Activated naive CD4-positive, alpha-beta T cell treated with Interleukin-2 at 50 U/mL for 16 hours (primary cell): ENCODE measurements around the gene WDR4.
"Not testable (repeated sequence)": the region's sequence is repeated elsewhere in the genome, so short reads cannot be mapped to it uniquely, and the experiment has no call there.

Source experiments
- DNase-seq: peaks from one replicate; pipeline ENCODE4 v3.0.0-alpha.2; 2020

Gene WDR4

GRCh38 chr21:42875811-42876210 lies 3.5 kb downstream of the WDR4 start:
- not testable (repeated sequence) for DNase-seq

- DNase-seq = no peak
Observed at GRCh38 chr21:42873096-42873495, 6.2 kb downstream of the WDR4 start.

- no peak for DNase-seq
Observed at GRCh38 chr21:42868196-42868595, 11.1 kb downstream of the WDR4 start.

GRCh38 chr21:42865776-42866160 lies 13.6 kb downstream of the WDR4 start:
- DNase-seq = no peak

DNA sequence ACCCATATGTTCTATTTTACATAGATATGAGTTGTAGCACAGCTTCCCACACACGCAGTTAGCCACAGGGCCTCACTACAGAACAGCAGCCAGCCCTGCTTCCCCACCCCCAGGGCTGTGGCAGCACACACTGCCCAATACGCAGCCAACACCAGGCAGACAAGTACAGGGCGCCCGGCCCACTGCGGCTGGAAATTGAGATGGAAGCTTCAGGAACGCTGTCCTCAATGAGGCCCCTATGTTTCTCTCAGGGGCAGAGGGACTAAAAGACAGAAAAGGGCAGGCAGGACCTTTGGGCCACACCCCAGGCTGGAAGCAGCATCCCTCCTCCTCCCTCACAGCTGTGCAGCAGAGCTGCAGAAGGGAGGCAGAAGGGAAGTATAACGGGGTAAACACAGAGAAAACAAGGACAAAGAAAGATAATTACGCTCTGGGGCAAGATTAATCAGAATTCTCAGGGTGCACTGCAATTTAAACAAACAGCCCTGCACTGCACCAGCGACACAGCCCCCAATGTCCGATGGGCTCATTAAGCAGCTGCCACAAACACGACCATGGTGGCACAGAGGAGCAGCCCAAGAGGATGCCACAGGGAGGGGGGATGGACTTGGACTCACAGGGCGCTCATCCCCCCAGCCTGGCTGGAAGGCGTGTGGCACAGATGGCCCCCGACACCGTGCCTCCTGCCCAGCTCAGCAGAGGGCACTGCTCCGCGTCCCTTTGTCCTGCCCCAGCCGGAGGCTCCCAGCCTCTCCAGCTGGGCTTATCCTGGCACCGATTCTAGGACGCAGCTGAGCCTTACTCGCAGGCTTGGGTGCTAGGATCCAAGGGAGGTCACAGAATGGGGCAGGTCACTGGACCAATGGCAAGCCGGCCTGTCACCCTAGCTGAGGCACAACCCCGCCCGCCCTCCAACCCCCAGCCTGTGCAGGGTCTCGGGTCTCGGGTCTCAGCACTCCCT lies 14.2 kb downstream of the WDR4 start:
- DNase-seq = no peak

GRCh38 chr21:42864286-42864685 lies 15.1 kb downstream of the WDR4 start:
- DNase-seq = no peak

DNA sequence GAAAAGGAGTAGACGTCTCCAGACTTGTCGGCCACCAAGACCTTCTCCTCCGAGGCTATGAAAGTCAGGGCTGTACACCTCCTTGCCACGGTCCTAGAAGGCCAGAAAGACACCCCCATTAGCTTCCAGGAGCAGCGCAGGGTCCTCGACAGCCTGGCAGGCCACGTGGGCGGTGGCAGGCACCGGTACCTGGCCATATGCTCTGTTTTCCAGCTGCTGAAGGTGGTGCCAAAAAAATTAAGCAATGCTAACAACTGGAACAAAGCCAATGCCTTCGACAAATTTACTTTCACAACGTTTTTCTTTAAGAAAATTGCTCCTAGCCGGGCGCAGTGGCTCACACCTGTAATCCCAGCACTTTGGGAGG lies 15.9 kb downstream of the WDR4 start:
- no peak for DNase-seq

- DNase-seq = no peak
Observed at GRCh38 chr21:42862774-42863503, 16.4 kb downstream of the WDR4 start.

DNA sequence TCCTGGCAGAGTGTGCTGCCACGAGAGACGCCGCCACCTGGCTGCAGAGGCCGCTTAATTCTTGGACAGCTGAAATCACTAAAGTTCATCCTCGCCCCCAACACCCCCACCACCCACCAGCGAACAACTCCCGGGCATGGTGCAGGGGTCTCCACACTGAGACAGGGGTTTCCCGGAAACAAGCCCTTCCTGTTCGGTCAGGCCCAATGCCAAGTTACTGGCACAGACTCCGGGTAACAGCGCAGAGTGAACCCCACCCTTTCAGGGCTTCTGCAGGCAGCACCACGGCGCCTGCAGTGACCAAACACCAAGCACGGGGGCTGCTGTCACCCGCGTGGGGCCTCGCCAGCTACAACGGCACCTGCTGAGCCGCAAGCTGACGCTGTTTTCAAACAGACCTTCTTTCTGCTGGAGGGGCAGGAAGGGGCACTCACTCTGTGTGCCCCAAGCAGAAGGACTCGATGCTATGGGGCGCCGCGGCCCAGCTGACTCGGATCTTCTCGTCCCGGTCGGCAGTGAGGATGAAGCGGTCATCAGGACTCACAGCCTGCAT lies 17.4 kb downstream of the WDR4 start:
- DNase-seq = no peak

GRCh38 chr21:42861311-42861847 lies 18.0 kb downstream of the WDR4 start:
- DNase-seq = no peak

DNA sequence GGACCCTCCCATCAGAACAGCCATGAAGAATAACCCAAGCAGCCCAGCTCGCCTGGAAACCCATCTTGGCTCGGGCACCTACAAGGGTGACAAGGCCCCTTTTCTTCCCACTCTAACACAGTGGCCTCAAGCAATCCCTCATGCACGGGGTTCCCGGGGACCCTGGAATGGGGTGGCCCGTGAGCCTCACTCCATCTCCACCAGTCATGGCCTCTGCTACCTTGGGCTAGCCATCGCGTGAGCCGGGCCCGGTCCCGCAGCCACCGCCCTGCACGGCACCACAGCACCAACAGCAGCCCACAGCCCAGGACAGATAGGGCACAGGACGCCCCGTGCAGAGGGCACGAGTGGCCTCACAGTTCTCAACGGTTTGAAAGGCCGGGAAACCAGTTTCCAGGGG lies 19.0 kb downstream of the WDR4 start:
- no peak for DNase-seq

DNA sequence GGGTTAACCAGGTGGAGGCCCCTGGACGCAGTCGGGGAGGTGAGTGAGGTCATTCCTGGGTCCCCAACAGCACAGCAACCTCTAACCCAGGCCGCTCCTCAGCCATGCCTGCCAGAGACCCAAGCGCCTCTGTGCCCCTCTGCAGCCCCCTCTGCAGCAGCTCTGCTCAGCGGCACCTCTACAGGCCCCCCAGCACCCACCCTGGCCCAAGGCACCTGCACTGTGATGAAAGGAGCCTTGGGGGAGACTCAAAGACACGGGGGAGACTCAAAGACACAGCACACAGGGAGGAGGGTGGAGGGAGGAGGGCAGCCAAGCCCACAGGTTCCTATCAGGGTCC lies 19.5 kb downstream of the WDR4 start:
- no peak for DNase-seq

- no peak for DNase-seq
Observed at GRCh38 chr21:42858957-42859890, 20.1 kb downstream of the WDR4 start.

DNA sequence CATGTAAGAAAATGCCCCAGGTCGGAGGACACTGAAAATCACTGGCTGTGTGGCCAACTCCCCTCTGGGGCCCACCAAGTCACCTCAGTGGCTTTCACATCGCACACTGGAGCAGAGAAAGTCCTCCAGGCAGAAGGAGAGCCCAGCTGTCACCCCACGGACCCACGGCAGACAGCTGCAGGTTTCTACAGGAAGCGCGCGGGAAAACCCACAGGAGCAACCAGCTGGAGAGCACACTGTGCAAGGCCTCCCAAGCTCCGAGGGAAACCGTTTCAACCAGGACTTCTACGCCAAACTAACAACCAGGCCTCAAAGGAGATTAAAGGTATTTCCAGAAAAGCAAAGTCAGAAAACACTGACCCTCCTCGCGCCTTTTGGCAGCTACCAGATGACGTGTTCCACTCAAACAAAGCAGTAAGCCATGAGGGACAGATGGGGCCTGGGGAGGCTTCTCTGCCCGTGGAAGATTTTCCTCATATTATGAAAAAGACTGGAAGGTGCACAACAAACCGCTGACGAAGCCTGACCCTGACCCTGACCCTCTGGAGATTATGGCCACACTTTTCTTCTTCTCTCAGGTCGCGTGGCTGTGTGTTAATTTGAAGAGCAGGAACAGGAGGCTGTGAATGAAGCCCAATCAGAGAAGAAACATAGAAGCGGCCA lies 21.0 kb downstream of the WDR4 start:
- no peak for DNase-seq

DNA sequence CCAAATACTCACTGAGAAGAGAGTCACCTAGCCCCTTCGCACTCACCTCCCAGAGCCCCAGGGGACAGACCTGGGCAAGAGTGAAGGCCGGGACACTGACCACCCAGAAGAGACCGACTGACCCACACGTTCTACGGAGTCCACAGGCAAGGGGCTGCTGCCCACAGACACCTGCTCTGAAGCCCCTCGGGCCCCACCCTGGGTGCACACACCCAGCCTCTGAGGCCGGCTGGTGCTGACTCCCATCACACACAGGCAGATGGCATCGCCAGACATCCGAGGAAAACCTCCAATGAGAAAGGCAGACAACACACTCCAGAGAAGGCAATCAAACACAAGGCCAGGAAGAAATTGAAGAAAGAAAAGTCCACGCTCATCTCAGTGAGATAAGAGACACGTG lies 22.1 kb downstream of the WDR4 start:
- no peak for DNase-seq

DNA sequence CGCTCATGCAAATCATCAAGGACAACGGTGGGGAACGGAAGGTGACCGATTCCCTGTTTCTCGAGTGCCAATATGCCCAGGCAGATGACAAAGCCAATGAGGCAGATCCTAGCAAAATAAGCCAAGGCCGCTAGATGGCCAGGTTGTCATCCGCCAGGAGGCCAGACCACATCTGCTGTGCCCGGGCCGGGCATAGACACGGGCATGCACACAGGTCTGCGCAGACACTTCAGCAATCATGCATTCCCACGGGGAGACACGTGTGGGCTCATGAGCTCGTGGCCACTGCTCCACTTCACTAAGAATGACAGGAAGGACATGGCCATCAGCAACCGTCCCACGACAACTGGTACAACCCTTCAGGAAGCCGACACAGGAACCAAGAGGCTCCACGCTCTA lies 23.4 kb downstream of the WDR4 start:
- DNase-seq = no peak

GRCh38 chr21:42855171-42855936 lies 24.0 kb downstream of the WDR4 start:
- DNase-seq = no peak

- no peak for DNase-seq
Observed at GRCh38 chr21:42854246-42855010, 24.9 kb downstream of the WDR4 start.

GRCh38 chr21:42853621-42854020 lies 25.7 kb downstream of the WDR4 start:
- no peak for DNase-seq

- no peak for DNase-seq
Observed at GRCh38 chr21:42852925-42853570, 26.3 kb downstream of the WDR4 start.
